Measurements from ENCODE around the gene FBLN1. TPM values are rescaled to one million over a fixed set of nuclear protein-coding genes. Genes with fewer than 3 reads are reported as not detected.

FBLN1 gene
- total and polyA plus RNA-seq, 2 of the 8 experiments (the other 6 are each of a cell fraction or from before 2014, with no cell fraction given) = 159 to 168 TPM

GRCh38 chr22:45526281-45526680 lies 23.6 kb downstream of the FBLN1 start (continued):
- no peak for TF ChIP-seq CHD7 (IDR thresholded peaks at IDR 0.05; ENCODE audit: insufficient replicate concordance, low read length)
- TF ChIP-seq KDM4A (IDR thresholded peaks at IDR 0.05; ENCODE audit: low read depth, low read length, severe bottlenecking) = no peak
- TF ChIP-seq TBP (IDR thresholded peaks at IDR 0.05; ENCODE audit: low read depth, low read length) = no peak
- TF ChIP-seq CEBPB (IDR thresholded peaks at IDR 0.05; ENCODE audit: low read depth, low read length) = no peak
- TF ChIP-seq POU5F1 (IDR thresholded peaks at IDR 0.05; ENCODE audit: low read depth, low read length) = no peak
- TF ChIP-seq RNF2 (IDR thresholded peaks at IDR 0.05; ENCODE audit: borderline replicate concordance, low read depth, low read length, missing control alignments, poor library complexity, severe bottlenecking) = no peak
- TF ChIP-seq EP300 (IDR thresholded peaks at IDR 0.05; ENCODE audit: borderline replicate concordance in 1 of 2, low read depth in 2 of 2, low read length in 2 of 2) = no peak
- no peak for TF ChIP-seq SIX5 (IDR thresholded peaks at IDR 0.05; ENCODE audit: low read depth, low read length)
- no peak for TF ChIP-seq BCL11A (IDR thresholded peaks at IDR 0.05; ENCODE audit: low read depth in 2 of 2, low read length in 2 of 2)
- no peak for TF ChIP-seq MAX (IDR thresholded peaks at IDR 0.05)

Measured in H1 (cell line).